Colon (tissue), 2 donors: Measurements from ENCODE around the gene POTEG.
"Not testable (repeated sequence)": the region's sequence is repeated elsewhere in the genome, so short reads cannot be mapped to it uniquely, and the experiment has no call there.

Source experiments
- FAIRE-seq: peaks from 2 replicates; lab custom pipeline; 2012; peaks lifted over from hg19 to GRCh38; lab: Jason Lieb, UNC
- donor health status: control.
- donor health status: control.

The POTEG gene

DNA sequence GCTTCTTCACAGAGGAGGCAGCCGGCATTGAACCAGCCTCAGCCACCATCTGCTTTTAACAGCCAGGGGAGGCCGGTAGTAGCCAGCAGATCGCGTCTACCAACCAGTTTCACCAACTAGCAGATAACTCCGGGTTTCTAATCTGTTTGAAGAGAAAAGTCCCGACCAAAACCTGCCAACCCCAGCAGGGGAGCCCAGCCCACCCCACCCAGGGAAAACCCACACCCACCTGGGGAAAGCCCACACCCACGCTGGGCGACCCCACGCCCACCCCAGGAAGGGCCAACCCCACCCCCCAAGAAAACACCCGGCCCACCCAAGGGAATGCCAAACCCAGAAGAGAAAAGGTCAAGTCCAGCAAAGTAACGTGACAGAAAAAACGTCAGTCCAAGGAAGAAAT is at the start of gene POTEG:
POTEG (minus strand) TSS at position 101 of the 400 bp plus-strand sequence; CDS start at position 49, 52 bp downstream.
- not testable (repeated sequence) for FAIRE-seq

DNA sequence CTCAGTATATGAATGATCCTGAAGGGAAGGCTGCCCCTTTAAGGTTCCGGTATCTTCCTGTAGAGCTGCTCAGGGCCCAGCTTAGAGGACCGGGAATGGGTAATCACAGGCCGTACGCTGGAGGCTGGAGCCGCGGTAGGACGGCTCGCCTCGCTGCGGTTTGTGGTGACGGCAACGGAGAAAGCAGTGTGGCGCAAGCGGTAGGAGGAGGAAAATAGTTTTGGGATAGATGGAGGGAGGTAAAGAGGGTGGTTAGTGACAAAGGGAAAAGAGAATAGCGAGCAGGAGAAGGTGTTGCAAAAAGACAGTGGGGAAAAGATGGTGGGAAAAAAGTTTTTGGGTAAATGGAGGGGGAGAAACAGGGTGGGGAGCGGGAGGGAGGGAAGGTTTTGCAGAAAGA is 48.0 kb upstream of the POTEG start:
- FAIRE-seq, result not testable (repeated sequence)

DNA sequence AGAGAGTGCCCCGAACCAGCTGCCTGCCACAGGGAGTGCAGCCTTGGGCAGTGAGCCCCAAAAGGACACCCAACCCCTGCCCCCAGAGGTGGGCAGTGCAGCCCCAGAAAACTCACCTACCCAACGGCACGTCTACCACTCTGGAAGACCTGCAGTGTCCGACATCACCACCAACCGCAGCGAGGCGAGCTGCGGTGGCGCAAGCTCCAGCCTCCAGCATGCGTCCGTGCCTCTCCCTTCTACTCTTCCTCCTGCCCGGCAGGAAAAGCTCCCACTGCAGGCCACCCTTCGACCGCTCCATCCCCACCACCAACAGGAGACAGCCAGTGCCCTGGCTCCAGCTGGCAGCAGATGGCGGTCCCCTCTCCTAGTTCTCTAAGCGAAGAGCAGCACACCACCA is 47.3 kb upstream of the POTEG start:
- FAIRE-seq, result not testable (repeated sequence)

DNA sequence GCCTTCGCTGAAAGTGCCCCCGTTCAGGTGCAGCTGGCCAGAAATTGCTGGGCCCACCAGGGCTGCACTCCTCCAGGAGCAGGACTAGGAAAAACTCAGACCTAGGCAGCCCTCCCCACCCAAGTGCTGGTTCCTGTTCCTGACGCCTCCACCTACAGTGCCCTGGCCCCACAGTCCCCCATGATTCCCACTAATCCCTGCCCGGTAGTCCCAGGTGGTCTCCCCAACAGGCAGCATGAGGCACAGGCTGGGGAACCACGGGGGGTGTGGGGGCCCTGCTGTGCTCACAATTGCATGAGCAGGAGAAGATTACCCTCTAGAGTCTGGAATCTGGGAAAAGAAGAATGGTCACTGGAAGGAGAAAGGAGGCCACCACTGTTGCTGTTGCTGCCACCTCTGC is 46.4 kb upstream of the POTEG start:
- FAIRE-seq, result not testable (repeated sequence)

DNA sequence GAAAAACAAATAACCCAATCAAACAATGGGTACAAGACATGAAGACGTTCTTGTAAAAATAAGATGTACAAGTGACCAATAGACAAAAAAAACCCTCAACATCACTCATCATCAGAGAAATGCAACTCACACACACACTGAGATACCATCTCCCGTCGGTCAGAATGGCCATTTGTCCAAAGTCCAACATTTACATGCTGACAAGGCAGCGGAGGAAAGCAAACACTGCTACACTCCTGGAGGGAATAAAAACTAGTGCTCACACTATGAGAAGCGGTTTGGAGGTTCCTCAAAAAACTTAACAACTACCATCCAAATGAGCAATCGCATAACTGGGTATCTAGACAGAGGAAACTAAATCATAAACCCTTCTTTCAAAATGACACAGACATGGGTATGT is 11.6 kb upstream of the POTEG start:
- not testable (repeated sequence) for FAIRE-seq

- FAIRE-seq, result not testable (repeated sequence)
Measured at GRCh38 chr14:19439826-19440225, 5.7 kb upstream of the POTEG start.

DNA sequence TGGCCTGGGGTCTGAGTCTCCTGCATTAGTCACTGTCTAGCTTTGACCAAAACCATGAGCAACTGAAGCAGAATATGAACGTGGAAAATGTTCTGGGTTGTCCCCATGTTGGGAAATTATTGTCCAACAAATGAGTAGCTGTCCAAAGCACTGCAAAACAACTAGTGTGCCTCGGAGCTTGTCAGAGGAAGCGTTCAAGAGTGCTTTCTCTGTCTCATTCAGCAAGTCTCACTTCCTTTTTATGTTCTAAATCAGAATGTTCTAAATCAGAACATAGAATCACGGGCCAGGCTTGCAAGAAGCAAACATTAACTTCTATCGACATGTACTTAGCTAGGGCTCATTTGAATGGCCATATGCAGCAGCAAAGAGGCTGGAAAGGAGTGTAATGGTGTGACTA is 5.1 kb upstream of the POTEG start:
- FAIRE-seq, result not testable (repeated sequence)

DNA sequence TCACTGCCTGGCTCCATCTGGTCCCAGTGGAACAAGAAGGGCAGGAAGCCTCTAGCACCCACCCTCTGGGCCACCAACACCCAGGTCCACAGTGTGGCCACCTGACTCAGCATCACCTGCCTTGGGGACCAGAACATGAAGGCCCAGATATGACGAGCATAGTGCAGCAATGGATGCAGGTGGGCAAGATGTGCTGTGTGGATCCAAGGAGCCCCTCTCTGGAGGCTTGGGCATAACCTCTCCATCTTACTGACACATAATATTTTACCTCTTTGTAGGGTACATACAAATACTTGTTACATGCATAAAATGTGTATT is 2.9 kb upstream of the POTEG start:
- not testable (repeated sequence) for FAIRE-seq

DNA sequence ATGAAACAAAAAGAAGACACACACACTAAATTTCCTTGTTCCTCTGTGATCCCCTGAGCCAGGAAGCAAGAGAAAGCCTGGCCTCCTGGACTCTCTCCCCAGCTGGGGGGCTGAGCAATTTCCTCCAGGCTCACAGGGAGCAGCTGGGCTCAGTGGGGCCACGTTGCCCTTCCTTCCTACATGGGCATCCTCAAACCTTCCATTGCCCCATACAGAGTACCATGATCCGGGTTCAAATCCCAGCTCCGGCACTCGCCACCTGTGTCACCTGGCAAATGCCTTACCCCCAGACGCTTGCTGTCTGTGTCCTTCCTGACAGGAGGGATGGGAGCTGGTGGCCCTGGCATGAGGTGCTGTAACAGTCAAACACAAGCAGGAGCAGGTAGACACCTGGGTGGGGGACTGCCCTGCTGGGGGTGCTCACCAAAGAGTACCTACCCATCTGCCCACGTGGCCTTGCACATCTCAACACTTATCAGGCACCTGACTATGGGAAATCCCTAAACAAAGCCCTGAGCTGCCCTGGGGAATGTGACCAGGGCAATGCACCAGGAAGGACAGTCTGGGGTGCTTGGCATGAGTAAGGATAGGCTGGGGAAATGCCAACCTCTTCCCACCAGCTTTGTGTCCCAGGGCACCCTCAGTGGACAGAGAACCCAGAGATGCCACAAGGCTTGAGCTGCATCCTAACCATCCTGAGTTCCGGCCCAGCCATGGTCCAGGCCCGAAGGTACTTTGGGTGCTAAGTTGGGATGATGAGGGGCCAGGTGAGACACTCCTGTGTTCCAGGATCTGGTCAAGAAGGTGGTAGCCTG is 2.4 kb upstream of the POTEG start:
- FAIRE-seq, result not testable (repeated sequence)

GRCh38 chr14:19435852-19436251 is 1.7 kb upstream of the POTEG start:
- FAIRE-seq, result not testable (repeated sequence)

DNA sequence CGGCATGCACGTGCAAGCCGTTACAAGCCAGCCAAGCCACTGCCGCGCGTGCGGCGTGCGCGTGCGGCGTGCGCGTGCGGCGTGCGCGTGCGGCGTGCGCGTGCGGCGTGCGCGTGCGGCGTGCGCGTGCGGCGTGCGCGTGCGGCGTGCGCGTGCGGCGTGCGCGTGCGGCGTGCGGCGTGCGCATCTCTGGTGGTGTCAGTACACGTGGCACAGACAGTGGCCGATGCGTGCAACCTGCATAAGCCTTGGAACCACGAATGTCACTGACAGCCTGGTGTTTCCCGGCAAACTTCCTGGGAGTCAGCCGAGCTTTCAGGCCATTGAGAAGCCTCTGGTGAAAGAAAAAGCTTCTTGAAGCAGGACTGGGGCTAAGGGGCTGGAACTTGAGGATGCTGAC is 750 bp upstream of the POTEG start:
- not testable (repeated sequence) for FAIRE-seq

- not testable (repeated sequence) for FAIRE-seq
Measured at GRCh38 chr14:19433765-19434164, 376 bp downstream of the POTEG start.

DNA sequence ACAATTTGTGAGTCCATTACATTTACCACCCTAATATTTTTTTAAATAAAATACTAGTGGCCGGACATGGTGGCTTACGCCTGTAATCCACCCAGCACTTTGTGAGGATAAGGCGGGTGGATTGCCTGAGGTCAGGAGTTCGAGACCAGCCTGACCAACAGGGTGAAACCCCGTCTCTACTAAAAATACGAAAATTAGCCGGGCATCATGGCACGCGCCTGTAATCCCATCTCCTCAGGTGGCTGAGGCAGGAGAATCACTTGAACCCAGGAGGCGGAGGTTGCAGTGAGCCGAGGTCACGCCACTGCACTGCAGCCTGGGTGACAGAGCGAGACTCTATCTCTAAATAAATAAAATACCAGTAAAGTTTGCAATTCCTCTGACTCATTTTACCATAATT is 25.6 kb downstream of the POTEG start:
- not testable (repeated sequence) for FAIRE-seq

GRCh38 chr14:19402097-19402496 is 32.0 kb downstream of the POTEG start:
- FAIRE-seq, result not testable (repeated sequence)

- FAIRE-seq, result not testable (repeated sequence)
Measured at GRCh38 chr14:19394727-19395126, 39.4 kb downstream of the POTEG start.

- FAIRE-seq, result not testable (repeated sequence)
Measured at GRCh38 chr14:19390230-19390629, 43.9 kb downstream of the POTEG start.

DNA sequence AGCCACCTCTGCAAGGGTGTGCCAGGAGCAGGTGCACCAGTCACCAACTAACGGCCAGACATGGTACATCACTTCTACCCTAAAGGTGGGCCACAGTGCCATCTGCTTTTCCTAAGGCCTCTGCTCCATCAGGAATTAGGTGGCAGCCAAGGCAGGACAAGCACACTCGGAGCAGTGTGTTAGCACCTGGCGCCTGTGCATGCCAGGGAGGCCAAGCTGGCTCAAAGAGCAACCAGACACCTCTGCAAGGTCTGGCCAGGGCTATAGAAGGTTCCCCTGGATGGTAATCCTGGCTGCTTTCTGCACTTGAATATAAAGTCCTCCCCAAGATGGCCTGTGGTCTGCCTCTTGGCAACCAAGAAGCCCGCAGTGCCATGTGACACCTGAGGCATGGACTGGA is 45.4 kb downstream of the POTEG start:
- not testable (repeated sequence) for FAIRE-seq

DNA sequence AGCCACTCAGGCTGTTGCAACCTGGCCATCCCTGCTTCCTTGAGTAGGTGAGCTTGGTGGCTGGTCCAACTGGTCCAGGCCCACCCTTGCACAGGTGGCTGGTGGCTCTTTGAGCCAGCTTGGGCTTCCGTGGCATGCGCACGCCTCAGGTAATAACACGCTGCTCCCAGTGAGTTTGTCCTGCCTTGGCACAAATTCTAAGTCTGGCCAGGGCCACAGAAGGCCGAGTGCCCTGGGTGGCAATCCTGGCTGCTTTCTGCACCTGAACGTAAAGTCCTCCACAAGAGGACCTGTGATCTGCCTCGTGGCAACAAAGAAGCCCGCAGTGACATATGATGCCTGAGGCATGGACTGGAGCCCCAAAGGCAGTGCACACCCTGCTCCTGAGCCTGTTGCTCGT is 47.1 kb downstream of the POTEG start:
- FAIRE-seq, result not testable (repeated sequence)

DNA sequence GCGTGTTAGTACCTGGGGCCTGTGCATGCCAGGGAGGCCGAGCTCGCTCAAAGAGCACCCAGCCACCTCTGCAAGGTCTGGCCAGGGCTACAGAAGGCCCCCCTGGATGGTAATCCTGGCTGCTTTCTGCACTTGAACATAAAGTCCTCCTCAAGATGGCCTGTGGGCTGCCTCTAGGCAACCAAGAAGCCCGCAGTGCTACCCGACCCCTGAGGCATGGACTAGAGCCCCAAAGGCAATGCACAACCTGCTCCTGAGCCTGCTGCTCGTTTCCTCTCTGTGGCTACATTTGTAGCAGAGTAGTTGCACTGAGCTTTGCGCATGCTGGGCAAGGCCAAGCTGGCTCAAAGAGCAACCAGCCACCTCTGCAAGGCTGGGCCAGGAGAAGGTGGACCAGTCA is 47.8 kb downstream of the POTEG start:
- not testable (repeated sequence) for FAIRE-seq

GRCh38 chr14:19384088-19384781 is 49.9 kb downstream of the POTEG start:
- not testable (repeated sequence) for FAIRE-seq

DNA sequence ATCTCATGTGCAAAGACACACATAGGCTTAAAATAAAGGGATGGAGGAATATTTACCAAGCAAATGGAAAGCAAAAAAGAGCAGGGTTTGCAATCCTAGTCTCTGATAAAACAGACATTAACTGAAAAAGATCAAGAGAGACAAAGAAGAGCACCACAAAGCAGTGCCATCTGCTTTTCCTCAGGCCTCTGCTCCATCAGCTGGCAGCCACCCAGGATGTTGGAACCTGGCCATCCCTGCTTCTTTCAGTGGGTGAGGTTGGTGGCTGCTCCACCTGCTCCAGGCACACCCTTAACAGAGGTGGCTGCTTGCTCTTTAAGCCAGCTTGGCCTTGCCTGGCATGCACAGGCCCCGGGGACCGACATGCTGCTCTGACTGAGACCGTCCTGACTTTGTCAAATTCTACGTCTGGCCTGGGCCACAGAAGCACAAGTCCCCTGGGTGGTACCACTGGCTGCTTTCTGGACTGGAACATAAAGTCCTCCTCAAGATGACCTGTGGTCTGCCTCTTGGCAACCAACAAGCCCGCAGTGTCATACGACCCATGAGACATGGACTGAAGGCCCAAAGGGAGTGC is 51.0 kb downstream of the POTEG start:
- not testable (repeated sequence) for FAIRE-seq

- FAIRE-seq, result not testable (repeated sequence)
Measured at GRCh38 chr14:19380137-19380536, 54.0 kb downstream of the POTEG start.

- FAIRE-seq, result not testable (repeated sequence)
Measured at GRCh38 chr14:19374451-19374903, 59.7 kb downstream of the POTEG start.
